AG20443 (cell line): Measurements from ENCODE around the gene CMTM4.

Experiments
- DNase-seq: peaks from one replicate; pipeline ENCODE4 v3.0.0; 2012; ENCODE audit warnings: low spot score, mixed read lengths

Gene CMTM4

DNA sequence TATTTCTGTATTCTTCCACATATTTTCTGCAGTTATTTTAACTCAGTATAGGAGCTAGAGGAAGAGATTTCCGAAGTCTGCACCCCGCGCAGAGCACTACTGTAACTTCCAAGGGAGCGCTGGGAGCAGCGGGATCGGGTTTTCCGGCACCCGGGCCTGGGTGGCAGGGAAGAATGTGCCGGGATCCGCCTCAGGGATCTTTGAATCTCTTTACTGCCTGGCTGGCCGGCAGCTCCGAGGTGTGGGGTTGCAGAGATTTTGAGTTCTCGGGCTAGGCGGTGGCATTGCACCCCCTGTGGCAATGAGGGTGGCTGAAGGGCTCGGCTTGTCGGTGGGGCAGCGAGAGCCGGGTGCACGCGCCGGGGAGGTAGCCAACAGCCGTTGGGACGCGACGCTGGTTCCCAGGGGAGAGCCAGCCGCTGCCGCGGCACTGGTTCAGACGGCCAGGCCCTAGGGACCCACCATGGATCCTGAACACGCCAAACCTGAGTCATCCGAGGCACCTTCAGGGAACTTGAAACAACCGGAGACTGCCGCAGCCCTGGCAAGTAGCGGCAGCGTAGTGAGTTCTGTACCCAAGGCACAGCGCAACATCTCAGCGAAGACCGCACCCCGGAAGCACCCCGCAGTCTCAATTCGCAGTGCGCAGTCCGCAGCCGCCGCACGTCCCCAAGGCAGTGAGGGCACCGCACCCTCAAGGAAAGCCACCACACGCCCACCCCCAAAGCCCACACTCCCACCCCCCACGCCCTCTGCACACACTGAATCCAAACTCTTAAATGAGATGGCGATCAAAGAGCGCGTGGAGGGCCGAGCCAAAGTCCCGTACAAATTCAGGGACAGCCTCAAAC, 130.3 kb downstream of the CMTM4 start, which contains the start of gene CMTM1:
TSS of gene CMTM1 (plus strand) at position 389 of the 851 bp plus-strand sequence. CDS start at position 464, 75 bp downstream.
- no peak for DNase-seq
